HEK293 (cell line): Measurements from ENCODE around the gene SCAMP3.

Experiments used
- BCL11A ChIP-seq: fragments of 450-650 bp; formaldehyde crosslinking; IDR thresholded peaks from 2 replicates; pipeline ENCODE4 v1.5.1; 2016; ENCODE audit warnings: low read depth, missing biosample characterization, missing genetic modification characterization
- KLF10 ChIP-seq: fragments of 450-650 bp; IDR thresholded peaks from 2 replicates; pipeline ENCODE4 v1.5.1; 2018; ENCODE audit warnings: missing biosample characterization, mild to moderate bottlenecking, missing genetic modification characterization
- KLF8 ChIP-seq: fragments of 450-650 bp; formaldehyde crosslinking; IDR thresholded peaks from 2 replicates; pipeline ENCODE4 v1.5.1; 2016; ENCODE audit warnings: missing biosample characterization, missing genetic modification characterization
- KLF9 ChIP-seq: fragments of 450-650 bp; formaldehyde crosslinking; IDR thresholded peaks from 2 replicates; pipeline ENCODE4 v1.5.1; 2016; ENCODE audit warnings: missing biosample characterization, missing genetic modification characterization, low read depth
- MEIS1 ChIP-seq: sonication (generic); formaldehyde crosslinking; IDR thresholded peaks from 2 replicates; pipeline ENCODE4 v1.8.1; 2022; ENCODE audit warnings: missing genetic modification reagents, mild to moderate bottlenecking, borderline replicate concordance
- SCRT1 ChIP-seq: fragments of 450-650 bp; formaldehyde crosslinking; IDR thresholded peaks from 2 replicates; pipeline ENCODE4 v1.5.1; 2016; ENCODE audit warnings: missing biosample characterization, missing genetic modification characterization, borderline replicate concordance
- SETDB1 ChIP-seq: IDR thresholded peaks from one replicate; pipeline ENCODE4 v1.6.1; 2017; ENCODE audit warnings: mild to moderate bottlenecking, low read length, moderate library complexity, mixed read lengths; ENCODE audit not compliant: insufficient read length
- SP7 ChIP-seq: fragments of 450-650 bp; formaldehyde crosslinking; IDR thresholded peaks from 2 replicates; pipeline ENCODE4 v1.5.1; 2016; ENCODE audit warnings: missing biosample characterization, missing genetic modification characterization
- ZEB2 ChIP-seq: fragments of 450-650 bp; formaldehyde crosslinking; IDR thresholded peaks from 2 replicates; pipeline ENCODE4 v1.5.1; 2016; ENCODE audit warnings: missing biosample characterization, missing genetic modification characterization
- ZFHX2 ChIP-seq: fragments of 450-650 bp; formaldehyde crosslinking; conservative IDR thresholded peaks from 2 replicates; pipeline ENCODE4 v1.5.1; 2016; ENCODE audit warnings: missing biosample characterization, missing genetic modification characterization
- ZNF248 ChIP-seq: fragments of 450-650 bp; formaldehyde crosslinking; IDR thresholded peaks from 2 replicates; pipeline ENCODE4 v1.5.1; 2017; ENCODE audit warnings: missing biosample characterization, missing genetic modification characterization
- ZNF335 ChIP-seq: fragments of 450-650 bp; formaldehyde crosslinking; conservative IDR thresholded peaks from 2 replicates; pipeline ENCODE4 v1.5.1; 2016; ENCODE audit warnings: missing biosample characterization, missing genetic modification characterization
- ZNF416 ChIP-seq: fragments of 450-650 bp; formaldehyde crosslinking; IDR thresholded peaks from 2 replicates; pipeline ENCODE4 v1.5.1; 2016; ENCODE audit warnings: missing biosample characterization, missing genetic modification characterization
- ZNF510 ChIP-seq: fragments of 450-650 bp; formaldehyde crosslinking; IDR thresholded peaks from 2 replicates; pipeline ENCODE4 v1.5.1; 2018; ENCODE audit warnings: mild to moderate bottlenecking, missing genetic modification characterization, missing biosample characterization; ENCODE audit not compliant: insufficient replicate concordance
- ZNF548 ChIP-seq: fragments of 450-650 bp; formaldehyde crosslinking; IDR thresholded peaks from 2 replicates; pipeline ENCODE4 v1.5.1; 2016; ENCODE audit warnings: missing biosample characterization, missing genetic modification characterization
- ZNF555 ChIP-seq: fragments of 450-650 bp; formaldehyde crosslinking; conservative IDR thresholded peaks from 2 replicates; pipeline ENCODE4 v1.5.1; 2017; ENCODE audit warnings: missing biosample characterization, mild to moderate bottlenecking, missing genetic modification characterization, inconsistent platforms
- ZNF596 ChIP-seq: fragments of 450-650 bp; IDR thresholded peaks from 2 replicates; pipeline ENCODE4 v1.5.0; 2018; ENCODE audit warnings: missing biosample characterization, mild to moderate bottlenecking, missing genetic modification characterization, moderate library complexity
- ZNF623 ChIP-seq: fragments of 450-650 bp; formaldehyde crosslinking; IDR thresholded peaks from 2 replicates; pipeline ENCODE4 v1.5.1; 2016; ENCODE audit warnings: missing biosample characterization, missing genetic modification characterization
- ZNF707 ChIP-seq: fragments of 450-650 bp; formaldehyde crosslinking; IDR thresholded peaks from 2 replicates; pipeline ENCODE4 v1.5.1; 2016; ENCODE audit warnings: missing biosample characterization, missing genetic modification characterization
- ZNF768 ChIP-seq: fragments of 450-650 bp; formaldehyde crosslinking; IDR thresholded peaks from 2 replicates; pipeline ENCODE4 v1.5.1; 2018; ENCODE audit warnings: missing biosample characterization, mild to moderate bottlenecking, missing genetic modification characterization
- ZNF830 ChIP-seq: fragments of 450-650 bp; IDR thresholded peaks from 2 replicates; pipeline ENCODE4 v1.5.0; 2018; ENCODE audit warnings: missing biosample characterization, missing genetic modification characterization, low read depth, mild to moderate bottlenecking, moderate library complexity
- ZNF843 ChIP-seq: fragments of 450-650 bp; formaldehyde crosslinking; IDR thresholded peaks from 2 replicates; pipeline ENCODE4 v1.5.1; 2016; ENCODE audit warnings: missing biosample characterization, missing genetic modification characterization
- TF ChIP-seq, protein P1 (sequence below): sonication (generic); formaldehyde crosslinking; IDR thresholded peaks from 2 replicates; pipeline ENCODE4 v1.8.1; 2022; ENCODE audit warnings: mild to moderate bottlenecking, moderate library complexity, missing genetic modification reagents
- TF ChIP-seq, protein P2 (sequence below): fragments of 450-650 bp; formaldehyde crosslinking; conservative IDR thresholded peaks from 2 replicates; pipeline ENCODE4 v1.5.1; 2016; ENCODE audit warnings: low read depth, missing biosample characterization, missing genetic modification characterization
- TF ChIP-seq, protein P3 (sequence below): fragments of 450-650 bp; formaldehyde crosslinking; IDR thresholded peaks from 2 replicates; pipeline ENCODE4 v1.5.1; 2017; ENCODE audit warnings: missing biosample characterization, missing genetic modification characterization
- TF ChIP-seq, protein P4 (sequence below): fragments of 450-650 bp; formaldehyde crosslinking; IDR thresholded peaks from 2 replicates; pipeline ENCODE4 v1.5.1; 2016; ENCODE audit warnings: missing biosample characterization, missing genetic modification characterization, borderline replicate concordance

The SCAMP3 gene

DNA sequence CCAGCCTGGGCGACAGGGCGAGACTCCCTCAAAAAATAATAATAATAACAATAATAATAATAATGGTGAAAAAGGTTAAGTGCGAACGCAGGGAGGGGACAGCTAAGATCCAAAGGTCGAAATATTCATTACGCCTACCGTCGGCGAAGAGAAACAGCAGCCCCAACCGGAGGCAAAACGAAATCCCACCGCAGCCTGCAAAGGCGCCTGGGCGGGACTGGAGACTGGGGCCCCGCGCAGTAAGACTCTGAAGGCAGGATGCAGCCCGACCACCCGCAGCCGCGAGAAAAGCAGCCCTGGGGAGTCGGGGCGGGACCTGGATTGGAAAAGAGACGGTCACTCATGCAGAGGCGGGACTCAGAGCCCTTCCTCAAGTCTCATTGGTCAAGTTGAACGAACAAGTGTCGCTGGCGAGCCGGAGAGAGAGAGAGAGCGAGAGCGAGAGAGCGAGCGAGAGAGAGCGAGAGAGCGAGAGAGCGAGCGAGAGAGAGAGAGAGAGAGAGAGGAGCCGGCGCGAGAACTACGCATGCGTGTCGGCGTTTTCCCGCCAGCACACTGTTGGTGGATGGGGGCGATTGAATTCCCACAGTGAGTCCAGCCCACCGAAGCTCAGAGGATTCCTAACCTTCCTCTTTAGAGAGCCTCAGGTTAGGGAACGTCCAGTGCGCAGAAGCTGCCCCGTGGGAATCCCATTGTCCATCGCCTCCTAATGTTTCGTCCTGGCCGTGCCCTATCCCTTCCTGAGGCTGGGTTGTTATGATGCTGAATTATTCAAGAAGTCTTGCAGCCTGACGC is 17.6 kb downstream of the SCAMP3 start (continued):
- peak; percentile 84 for TF ChIP-seq ZFHX2
- no peak for TF ChIP-seq ZNF830 (tag by site-specific recombination)
- TF ChIP-seq BCL11A (tag by site-specific recombination) = peak; percentile 100
- TF ChIP-seq ZNF623 = peak; percentile 89
- TF ChIP-seq, protein P1, sequence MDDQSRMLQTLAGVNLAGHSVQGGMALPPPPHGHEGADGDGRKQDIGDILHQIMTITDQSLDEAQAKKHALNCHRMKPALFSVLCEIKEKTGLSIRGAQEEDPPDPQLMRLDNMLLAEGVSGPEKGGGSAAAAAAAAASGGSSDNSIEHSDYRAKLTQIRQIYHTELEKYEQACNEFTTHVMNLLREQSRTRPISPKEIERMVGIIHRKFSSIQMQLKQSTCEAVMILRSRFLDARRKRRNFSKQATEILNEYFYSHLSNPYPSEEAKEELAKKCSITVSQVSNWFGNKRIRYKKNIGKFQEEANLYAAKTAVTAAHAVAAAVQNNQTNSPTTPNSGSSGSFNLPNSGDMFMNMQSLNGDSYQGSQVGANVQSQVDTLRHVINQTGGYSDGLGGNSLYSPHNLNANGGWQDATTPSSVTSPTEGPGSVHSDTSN (CRISPR knock-in tag) = no peak
- peak; percentile 100 for TF ChIP-seq SP7
- no peak for TF ChIP-seq ZNF555 (tag by site-specific recombination)
- TF ChIP-seq, protein P2, sequence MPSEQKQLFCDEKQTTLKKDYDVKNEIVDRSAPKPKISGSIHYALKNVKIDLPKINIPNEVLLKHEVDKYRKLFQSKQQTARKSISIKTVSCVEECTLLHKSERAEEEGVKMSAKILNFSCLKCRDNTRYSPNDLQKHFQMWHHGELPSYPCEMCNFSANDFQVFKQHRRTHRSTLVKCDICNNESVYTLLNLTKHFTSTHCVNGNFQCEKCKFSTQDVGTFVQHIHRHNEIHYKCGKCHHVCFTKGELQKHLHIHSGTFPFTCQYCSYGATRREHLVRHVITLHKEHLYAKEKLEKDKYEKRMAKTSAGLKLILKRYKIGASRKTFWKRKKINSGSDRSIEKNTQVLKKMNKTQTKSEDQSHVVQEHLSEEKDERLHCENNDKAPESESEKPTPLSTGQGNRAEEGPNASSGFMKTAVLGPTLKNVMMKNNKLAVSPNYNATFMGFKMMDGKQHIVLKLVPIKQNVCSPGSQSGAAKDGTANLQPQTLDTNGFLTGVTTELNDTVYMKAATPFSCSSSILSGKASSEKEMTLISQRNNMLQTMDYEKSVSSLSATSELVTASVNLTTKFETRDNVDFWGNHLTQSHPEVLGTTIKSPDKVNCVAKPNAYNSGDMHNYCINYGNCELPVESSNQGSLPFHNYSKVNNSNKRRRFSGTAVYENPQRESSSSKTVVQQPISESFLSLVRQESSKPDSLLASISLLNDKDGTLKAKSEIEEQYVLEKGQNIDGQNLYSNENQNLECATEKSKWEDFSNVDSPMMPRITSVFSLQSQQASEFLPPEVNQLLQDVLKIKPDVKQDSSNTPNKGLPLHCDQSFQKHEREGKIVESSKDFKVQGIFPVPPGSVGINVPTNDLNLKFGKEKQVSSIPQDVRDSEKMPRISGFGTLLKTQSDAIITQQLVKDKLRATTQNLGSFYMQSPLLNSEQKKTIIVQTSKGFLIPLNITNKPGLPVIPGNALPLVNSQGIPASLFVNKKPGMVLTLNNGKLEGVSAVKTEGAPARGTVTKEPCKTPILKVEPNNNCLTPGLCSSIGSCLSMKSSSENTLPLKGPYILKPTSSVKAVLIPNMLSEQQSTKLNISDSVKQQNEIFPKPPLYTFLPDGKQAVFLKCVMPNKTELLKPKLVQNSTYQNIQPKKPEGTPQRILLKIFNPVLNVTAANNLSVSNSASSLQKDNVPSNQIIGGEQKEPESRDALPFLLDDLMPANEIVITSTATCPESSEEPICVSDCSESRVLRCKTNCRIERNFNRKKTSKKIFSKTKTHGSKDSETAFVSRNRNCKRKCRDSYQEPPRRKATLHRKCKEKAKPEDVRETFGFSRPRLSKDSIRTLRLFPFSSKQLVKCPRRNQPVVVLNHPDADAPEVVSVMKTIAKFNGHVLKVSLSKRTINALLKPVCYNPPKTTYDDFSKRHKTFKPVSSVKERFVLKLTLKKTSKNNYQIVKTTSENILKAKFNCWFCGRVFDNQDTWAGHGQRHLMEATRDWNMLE = peak; percentile 81
- TF ChIP-seq ZNF248 (tag by site-specific recombination) = no peak
- TF ChIP-seq ZEB2 (tag by site-specific recombination) = peak; percentile 100
- TF ChIP-seq ZNF768 (tag by site-specific recombination) = peak; percentile 44; the same call in 1 of the 2 replicates
- TF ChIP-seq, protein P3, sequence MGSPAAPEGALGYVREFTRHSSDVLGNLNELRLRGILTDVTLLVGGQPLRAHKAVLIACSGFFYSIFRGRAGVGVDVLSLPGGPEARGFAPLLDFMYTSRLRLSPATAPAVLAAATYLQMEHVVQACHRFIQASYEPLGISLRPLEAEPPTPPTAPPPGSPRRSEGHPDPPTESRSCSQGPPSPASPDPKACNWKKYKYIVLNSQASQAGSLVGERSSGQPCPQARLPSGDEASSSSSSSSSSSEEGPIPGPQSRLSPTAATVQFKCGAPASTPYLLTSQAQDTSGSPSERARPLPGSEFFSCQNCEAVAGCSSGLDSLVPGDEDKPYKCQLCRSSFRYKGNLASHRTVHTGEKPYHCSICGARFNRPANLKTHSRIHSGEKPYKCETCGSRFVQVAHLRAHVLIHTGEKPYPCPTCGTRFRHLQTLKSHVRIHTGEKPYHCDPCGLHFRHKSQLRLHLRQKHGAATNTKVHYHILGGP (tag by site-specific recombination) = peak; percentile 82
- TF ChIP-seq MEIS1 (CRISPR knock-in tag) = no peak
- TF ChIP-seq, protein P4, sequence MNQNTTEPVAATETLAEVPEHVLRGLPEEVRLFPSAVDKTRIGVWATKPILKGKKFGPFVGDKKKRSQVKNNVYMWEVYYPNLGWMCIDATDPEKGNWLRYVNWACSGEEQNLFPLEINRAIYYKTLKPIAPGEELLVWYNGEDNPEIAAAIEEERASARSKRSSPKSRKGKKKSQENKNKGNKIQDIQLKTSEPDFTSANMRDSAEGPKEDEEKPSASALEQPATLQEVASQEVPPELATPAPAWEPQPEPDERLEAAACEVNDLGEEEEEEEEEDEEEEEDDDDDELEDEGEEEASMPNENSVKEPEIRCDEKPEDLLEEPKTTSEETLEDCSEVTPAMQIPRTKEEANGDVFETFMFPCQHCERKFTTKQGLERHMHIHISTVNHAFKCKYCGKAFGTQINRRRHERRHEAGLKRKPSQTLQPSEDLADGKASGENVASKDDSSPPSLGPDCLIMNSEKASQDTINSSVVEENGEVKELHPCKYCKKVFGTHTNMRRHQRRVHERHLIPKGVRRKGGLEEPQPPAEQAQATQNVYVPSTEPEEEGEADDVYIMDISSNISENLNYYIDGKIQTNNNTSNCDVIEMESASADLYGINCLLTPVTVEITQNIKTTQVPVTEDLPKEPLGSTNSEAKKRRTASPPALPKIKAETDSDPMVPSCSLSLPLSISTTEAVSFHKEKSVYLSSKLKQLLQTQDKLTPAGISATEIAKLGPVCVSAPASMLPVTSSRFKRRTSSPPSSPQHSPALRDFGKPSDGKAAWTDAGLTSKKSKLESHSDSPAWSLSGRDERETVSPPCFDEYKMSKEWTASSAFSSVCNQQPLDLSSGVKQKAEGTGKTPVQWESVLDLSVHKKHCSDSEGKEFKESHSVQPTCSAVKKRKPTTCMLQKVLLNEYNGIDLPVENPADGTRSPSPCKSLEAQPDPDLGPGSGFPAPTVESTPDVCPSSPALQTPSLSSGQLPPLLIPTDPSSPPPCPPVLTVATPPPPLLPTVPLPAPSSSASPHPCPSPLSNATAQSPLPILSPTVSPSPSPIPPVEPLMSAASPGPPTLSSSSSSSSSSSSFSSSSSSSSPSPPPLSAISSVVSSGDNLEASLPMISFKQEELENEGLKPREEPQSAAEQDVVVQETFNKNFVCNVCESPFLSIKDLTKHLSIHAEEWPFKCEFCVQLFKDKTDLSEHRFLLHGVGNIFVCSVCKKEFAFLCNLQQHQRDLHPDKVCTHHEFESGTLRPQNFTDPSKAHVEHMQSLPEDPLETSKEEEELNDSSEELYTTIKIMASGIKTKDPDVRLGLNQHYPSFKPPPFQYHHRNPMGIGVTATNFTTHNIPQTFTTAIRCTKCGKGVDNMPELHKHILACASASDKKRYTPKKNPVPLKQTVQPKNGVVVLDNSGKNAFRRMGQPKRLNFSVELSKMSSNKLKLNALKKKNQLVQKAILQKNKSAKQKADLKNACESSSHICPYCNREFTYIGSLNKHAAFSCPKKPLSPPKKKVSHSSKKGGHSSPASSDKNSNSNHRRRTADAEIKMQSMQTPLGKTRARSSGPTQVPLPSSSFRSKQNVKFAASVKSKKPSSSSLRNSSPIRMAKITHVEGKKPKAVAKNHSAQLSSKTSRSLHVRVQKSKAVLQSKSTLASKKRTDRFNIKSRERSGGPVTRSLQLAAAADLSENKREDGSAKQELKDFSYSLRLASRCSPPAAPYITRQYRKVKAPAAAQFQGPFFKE (tag by site-specific recombination) = peak; percentile 93; the same call in 1 of the 2 replicates
- TF ChIP-seq ZNF843 (tag by site-specific recombination) = peak; percentile 99
- peak; percentile 86 for TF ChIP-seq KLF10 (tag by site-specific recombination)
- TF ChIP-seq ZNF707 (tag by site-specific recombination) = peak; percentile 83
- TF ChIP-seq SCRT1 (tag by site-specific recombination) = peak; percentile 100
- TF ChIP-seq KLF9 = peak; percentile 89
- peak; percentile 65; the same call in 1 of the 2 replicates for TF ChIP-seq ZNF416
- peak; percentile 100 for TF ChIP-seq ZNF596
- TF ChIP-seq SETDB1 = no peak
- TF ChIP-seq ZNF335 (tag by site-specific recombination) = peak; percentile 83
- TF ChIP-seq ZNF510 (tag by site-specific recombination) = no peak
- TF ChIP-seq ZNF548 = peak; percentile 69; the same call in 1 of the 2 replicates
- peak; percentile 100 for TF ChIP-seq KLF8 (tag by site-specific recombination)
